Limb (tissue), 2 donors: ENCODE results near the gene ABHD17C.
A peak's percentile ranks its signal among the peaks of the same experiment; 100 is the strongest.
"Not testable (repeated sequence)": the region's sequence is repeated elsewhere in the genome, so short reads cannot be mapped to it uniquely, and the experiment has no call there.

Experiments
- DNase-seq, 2 donors: peaks; one replicate each; pipeline ENCODE4 v3.0.0-alpha.2; 2016; ENCODE audit errors: extremely low spot score in 2 of 2

Gene ABHD17C

DNA sequence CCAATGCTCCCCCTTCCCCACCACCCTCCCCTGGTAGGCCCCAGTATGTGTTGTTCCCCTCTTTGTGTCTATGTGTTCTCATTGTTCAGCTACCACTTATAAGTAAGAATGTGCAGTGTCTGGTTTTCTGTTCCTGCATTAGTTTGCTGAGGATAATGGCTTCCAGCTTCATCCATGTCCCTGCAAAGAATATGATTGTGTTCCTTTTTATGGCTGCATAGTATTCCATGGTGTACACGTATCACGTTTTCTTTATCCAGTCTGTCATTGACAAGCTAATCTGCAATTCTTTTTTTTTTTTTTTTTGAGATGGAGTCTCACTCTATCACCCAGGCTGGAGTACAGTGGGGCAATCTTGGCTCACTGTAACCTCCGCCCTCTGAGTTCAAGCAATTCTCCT, 68.1 kb downstream of the ABHD17C start:
- DNase-seq = not testable (repeated sequence)

DNA sequence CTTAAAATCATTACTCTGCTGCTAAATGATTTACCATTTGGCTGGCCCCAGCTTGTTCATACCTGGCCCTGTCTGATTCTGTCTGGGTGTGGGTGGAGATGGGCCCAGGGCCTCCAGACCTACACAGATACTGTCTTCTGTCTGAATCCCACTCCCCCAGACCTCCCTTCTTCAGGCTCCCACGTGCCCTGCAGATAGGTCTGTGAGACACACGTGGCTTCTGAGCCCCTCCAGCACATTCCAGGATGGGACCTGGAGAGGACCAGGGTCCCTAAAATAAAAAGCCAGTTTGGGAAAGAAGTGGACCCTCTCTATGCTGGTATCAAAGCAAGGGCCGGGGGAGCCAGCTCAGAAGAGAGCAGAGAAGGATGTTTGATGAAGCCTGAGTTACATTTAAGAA, 69.4 kb downstream of the ABHD17C start:
- no peak for DNase-seq

DNA sequence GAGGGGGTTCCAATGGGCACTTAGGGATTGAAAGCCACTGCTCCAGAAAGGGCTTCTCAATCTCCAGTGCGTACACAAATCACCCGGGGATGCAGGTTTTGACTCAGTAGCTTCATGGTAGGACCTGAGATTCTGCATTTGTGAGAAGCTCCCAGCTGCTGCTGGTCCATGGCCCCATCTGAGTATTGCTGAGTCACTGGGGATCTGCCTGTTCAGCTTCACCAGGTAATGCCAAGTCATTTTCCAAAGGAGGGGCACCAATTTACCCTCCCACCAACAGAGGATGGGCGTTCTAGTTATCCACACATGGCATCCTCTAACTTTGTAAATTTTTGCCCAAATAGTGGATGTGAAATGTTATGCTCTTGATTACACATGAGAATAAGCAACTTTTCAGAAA, 71.2 kb downstream of the ABHD17C start:
- no peak for DNase-seq

DNA sequence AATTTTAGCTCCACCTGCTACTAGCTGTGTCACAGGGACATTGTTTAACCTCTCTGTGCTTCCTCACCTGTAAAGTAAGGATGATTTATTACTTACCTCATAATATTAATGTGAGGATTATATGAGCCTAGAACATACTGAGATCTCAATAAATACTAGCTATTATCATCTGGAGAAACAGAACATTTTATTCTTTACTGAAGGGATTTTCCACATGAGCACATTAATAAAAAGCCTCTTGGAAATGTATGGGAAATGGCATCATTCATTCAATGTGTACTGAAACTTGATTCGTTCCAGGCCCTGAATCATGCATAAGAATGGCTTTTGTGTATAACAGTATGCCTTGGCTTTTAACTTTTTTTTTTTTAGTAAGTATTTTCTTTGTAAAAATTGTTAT, 73.0 kb downstream of the ABHD17C start:
- DNase-seq = no peak

DNA sequence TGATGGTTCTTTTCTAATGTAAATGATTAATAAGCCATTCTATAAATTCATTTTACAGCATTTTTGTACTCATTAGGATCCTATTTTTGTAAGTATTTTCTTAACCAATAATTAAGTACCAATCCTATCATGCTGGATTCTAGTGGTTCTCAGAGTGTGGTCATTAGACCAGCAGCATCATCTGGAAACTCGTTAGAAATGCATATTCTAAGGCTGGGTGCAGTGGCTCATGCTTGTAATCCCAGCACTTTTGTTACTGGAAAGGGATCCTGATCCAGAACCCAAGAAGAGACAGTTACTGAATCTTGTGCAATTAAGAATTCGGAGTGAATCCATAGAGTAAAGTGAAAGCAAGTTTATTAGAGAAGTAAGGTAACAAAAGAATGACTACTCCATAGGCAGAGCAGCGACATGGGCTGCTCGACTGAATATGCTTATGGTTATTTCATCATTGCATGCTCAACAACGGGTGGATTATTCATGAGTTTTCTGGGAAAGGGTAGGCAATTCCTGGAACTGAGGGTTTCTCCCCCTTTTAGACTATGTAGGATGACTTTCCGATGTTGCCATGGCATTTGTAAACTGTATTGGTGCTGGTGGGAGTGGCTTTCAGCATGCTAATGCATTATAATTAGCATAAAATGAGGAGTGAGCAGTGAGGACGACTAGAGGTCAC, 74.2 kb downstream of the ABHD17C start:
- no peak for DNase-seq

DNA sequence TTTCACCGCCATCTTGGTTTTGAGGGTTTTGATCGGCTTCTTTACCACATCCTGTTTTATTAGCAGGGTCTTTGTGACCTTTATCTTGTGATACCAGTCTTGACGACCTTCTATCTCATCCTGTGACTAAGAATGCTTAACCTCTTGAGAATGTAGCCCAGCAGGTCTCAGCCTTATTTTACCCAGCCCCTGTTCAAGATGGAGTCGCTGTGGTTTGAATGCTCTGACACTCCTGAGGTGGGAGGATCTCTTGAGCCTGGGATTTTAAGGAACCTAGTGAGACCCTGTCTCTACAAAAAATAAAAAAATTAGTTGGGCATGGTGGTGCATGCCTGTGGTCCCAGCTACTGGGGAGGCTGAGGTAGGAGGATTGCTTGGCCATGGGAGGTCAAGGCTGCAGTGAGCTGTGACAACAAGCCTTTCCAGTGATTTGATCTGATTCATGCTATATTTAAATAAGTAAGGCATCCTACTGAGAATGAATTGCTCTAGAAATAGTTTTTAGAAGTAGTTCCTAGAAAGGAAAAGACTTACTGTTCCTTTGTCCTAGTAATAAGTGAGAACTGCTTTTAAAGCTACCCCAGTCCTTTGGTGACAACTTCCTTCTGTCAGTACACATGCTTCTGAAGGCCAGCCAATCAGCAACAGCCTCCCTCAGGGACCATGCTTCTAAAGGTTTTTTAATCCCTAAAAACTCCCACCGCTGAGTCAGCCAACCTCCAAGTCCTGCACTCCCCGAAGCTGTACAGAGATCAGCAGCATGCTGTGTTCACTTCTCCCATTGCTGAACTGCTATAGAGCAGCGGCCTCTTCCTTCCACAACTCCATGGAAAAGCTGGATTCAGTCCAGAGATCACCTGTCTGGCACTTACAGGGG, 75.0 kb downstream of the ABHD17C start:
- no peak for DNase-seq

DNA sequence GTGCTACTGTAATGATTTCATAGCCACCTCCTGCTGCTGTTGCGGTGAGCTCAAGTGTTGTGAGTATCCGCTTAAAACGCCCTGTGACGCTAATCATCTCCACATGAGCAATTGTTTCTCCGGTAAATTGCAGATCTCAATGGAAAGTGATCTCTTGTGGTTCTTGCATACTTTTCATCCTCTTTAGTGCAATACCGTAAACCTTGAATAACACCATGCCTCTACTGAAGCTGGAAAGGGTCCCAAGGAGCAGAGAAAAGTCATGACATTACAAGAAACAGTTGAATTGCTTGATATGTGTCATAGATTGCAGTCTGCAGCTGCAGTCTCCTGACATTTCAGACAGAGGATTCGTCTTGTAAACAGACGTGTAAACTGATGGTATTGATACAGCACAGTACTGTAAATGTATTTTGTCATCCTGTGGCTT, 78.0 kb downstream of the ABHD17C start:
- DNase-seq = no peak

DNA sequence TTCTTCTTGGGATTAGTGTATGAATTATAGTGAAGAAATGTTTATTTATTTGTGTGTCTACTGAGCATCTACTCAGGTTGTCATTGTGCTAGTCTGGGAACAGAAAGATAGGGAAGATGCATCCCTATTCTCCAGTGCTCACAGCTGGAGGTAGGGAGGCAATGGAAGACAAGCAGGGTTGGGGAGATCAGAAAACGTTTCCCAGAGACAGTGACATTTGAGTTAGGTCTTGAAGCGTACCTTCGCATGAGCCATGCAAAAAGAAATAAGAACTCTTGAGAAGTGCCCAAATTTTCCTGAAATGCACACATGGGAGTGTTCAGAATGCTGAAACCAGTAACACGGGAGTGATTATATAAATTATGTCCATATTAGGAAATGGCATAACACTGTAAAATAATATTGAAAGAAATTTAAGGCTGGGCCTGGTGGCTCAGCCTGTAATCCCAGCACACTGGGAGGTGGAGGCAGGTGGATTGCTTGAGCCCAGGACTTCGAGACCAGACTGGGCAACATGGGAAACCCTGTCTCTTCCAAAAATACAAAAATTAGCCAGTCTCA, 78.8 kb downstream of the ABHD17C start:
- no peak for DNase-seq

DNA sequence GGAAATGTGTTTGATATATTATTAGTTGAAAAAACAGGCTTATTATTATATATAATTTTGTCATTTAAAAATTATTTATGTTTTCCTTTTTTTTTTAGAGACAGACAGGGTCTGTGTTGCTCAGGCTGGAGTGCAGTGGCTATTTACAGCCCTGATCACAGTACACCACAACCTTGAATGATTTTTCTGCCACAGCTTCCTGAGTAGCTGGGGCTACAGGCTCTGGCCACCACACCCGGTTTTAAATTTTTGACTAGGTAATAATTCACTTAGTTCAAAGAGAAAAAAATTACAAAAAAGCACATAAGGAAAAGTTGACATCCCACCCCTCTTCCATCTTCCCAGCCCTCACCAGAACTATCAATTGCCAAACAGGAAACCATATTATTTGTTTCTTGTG, 79.4 kb downstream of the ABHD17C start:
- no peak for DNase-seq

DNA sequence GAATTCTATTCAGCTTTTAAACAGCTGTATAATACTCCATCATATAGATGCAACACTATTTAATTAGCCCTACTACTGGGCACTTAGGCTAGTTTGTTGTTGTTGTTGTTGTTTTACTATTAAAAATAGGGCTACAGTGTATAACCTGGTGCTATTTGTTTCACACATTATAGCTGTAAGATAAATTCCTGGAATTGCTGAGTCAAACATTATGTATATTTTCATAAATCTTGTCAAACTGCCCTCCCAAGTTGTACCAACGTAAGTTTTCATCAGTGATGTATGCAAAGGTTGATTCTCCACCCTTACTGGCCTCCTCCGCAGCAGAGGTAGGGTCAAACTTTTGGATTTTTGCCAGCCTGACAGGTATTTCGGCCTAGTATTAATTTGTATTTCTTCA, 80.2 kb downstream of the ABHD17C start:
- DNase-seq = no peak

DNA sequence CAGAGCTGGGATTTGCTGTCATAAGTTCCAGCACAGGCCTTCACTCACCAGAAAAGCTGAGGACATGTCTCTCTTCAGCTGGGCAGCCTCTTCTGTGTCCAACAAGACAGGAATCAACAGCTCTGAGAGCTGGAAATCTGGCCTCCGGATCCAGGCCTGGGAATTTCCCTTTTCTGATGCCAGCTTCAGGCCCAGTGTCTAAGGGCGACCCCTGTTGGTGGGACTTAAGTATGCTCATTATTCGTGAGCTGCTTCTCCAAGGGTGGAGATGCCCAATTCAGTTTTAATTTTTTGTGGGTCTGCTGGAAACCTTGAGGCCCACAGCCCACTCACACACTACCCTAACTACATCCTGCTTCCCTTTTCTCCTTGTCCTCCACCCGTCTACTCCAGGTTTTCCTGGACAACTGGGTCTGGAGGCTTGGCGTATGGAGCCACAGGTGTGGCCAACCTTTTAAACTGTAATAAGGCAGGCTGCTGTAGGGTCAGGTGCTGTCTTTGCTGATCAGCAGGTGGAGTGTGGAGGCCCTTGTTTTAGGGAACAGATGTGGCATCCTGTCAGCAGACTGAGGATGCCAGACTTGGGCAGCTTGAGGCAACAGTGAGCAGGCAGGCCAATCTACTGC, 81.4 kb downstream of the ABHD17C start:
- DNase-seq = peak; percentile 67 to 80

DNA sequence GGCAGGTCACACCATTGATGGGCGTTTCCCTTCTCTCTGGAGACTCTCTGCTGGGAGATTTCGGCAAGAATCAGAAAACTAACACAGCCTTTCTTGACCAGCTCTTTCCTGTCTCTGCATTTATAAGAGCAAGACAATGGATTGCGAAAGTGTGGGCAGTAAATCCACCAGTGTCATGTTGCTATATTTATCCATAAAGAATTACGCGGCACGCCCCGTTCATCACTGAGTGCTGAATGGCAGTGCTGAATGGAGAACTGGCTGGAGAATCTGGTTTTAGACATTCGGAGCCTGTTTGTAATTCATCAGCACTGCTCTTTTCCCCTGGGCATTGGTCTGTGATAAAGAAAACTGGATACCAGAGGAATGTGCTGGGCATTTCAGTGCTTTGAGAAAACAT, 82.0 kb downstream of the ABHD17C start:
- DNase-seq = no peak

DNA sequence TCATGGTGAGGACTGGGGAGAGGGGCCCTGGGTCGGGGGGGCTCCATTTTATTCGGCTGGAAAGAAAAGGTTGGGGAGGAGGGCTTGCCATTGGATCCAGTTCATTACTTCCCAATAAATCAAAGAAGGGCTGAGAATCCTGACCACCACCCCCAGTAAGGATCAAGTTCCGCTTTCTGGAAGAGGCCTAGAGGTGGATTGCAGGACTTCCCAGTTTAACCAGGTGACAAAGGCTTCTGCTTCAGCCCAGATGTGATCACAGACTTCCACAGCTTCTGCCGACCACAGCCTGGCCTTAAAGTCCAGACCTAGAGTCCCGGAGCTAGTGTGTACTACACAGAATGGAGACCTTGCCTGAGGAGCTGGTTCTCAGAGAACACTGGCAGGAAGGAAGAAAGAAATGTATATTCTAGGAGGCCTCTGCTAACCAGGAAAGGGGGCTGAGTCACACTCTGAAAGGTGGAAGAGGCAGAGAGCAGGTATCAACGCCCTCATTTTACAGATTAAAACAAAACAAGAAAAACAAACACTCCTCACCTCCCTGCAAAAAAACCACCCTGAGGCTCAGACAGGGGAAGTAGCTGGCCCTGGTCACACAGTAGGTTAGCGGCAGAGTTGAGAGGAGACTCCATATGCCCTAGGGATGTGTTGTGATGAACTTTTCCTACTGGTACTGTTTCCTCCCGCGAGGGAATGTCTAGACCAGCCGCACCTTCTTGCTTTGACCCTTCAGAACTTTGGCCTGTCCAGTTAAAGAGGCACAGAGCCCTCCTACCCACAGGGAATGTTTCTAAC, 82.9 kb downstream of the ABHD17C start:
- no peak for DNase-seq

DNA sequence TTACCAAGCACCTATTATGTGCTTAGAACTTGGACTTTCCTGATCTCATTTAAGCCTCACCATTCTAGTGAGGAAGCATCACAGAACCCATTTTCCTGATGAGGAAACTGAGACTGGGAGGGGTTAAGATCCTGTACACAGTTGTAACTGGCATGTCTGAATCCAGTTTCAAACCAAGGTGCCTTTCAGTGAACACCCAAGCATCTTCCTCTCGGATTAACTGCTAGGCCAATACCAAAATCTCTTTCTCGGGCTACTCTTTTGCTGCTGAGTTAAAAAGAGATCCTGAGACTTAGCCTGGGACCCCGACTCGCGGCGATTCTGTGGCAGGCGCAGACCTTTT, 83.5 kb downstream of the ABHD17C start:
- DNase-seq = no peak

DNA sequence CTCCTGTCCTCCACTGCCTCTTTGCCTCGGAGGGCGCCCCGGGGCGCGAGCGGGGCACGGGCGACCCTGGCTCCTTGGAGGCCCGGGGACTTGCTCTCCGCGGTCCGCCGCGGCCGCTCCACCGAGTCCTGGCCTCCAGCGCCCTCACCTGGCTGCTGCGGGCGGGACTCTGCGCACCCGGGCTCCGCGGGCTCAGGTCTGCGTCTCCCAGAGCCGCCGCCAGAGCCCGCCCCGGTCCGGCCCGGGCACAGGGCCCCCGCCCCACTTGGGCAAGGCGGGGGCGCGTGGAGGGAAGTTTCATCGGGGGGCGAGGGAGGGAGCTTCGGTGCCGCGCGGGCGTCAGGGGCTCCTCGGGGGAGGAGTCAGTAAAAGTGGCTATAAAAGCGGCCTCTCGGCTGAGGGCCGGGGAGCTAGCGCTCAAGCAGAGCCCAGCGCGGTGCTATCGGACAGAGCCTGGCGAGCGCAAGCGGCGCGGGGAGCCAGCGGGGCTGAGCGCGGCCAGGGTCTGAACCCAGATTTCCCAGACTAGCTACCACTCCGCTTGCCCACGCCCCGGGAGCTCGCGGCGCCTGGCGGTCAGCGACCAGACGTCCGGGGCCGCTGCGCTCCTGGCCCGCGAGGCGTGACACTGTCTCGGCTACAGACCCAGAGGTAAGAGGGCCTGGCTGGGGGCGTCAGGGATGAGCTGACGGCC, 84.0 kb downstream of the ABHD17C start, which contains the start of gene CEMIP:
CEMIP (plus strand) TSS at position 407 of the 694 bp plus-strand sequence. CDS start 94,510 bp downstream, outside the sequence.
- peak; percentile 11 to 90 for DNase-seq

DNA sequence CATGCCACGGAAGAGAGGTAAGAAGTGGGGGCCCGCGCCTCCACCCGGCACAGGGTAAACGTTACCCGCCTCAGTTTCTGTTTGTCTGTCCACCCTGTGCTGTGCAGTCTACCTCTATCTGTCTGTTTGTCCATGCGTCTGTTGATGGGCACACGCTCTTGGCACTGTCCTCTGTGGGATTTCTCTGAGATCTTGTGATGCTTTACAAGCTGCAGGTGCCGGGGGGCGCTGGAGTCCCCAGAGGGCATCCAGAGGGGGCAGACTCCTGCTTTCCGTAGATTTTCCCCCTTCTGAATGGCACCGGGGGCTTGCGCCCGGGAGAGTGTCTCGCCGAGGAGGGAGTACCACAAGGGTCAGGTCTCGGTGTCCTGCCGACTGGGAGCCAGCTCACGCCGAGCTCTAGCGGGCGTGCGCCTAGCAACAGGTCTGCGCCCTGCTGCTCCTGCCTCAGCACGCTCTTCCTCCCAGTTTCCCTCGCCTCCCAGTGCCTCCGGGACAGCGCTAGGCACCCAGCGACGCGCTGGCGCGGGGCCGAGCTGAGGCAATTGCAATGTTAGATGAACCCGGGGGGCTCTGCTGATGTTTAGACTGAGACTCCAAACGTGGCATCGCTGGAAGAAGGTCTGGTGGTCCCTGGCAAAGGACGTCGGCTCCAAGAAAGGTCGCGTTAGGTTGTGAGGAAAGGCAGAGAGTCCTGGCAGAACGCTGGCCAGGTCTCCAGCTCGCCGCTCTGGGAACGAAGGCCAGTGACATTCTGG, 84.7 kb downstream of the ABHD17C start:
- peak in 1 of 2 donors; percentile 53 for DNase-seq

DNA sequence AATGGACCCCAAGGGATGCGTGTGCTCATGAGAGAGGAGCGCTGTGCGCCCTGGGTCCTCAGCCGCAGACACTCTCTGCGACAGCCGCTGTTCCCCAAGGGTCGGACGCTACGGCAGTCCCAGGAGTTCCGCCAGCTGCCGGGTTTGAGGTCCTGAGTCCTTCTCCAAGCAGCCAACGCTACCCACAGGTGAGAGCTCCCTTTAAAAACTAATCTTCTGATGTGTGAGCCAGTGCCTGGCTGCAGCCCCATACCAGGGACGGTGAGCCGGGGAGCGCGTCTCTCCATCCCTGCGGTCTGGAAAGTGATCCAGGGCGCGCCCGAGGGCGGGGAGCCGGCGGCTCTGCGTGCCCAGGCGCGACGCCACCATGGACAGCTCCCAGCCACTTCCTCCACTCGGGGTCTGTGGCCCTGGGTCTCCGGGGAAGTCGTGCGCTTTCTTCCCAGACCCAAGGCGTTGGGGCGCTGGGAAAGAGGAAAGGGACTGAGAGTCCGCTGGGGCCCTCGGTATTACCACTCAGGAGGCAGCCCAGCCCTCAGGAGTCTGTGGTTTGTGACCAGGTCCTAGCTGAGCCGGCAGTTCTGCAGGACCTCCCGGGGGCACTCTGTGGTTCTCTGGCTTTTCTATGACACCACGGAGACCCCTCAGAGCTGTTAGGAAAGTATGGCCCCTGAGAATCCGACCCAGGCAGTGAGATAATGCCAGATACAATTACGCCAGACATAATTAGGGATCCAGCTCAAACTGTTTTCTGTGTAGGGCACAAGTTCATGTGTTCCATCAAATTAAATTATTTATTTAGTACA, 85.5 kb downstream of the ABHD17C start:
- peak; percentile 37 to 84 for DNase-seq

DNA sequence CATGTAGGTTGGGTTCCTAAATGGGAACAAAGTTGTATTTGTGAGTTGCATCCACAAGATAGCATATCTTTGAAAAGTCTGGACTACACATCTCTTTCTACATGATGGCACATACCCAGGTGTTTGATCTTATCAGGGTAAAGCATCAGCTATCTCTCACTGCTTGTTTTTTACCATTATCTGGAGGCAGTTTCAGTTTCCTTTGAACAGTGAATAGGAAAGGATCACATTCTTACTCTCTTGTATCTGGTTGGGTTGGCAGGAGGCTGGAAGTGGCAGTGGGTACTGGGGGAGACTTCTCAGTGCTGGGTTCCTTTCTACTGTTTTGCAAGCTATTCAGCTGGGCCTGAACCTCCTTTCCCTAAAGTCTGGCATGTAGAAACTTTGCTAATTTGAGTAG, 88.2 kb downstream of the ABHD17C start:
- no peak for DNase-seq

DNA sequence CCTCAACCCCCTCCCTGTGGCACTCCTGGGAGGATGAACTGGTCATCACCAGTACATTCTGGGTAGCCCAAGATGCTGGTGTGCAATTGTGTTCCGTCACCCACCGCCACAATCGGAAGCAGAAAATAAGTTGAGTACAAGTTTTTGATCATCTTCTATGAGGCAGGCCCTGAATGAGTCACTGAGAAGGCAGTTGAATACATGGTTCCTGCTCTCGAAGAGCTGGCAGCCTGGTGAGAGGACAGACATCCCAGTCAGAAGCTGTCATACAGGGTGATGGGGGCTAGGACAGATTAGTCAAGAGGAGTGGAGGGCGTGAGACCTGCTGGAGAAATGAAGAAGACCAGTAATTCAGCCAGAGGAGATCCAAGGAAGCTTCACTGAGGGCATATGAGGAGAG, 90.2 kb downstream of the ABHD17C start:
- no peak for DNase-seq
